Activated CD8-positive, alpha-beta memory T cell treated with anti-CD3 and anti-CD28 coated beads, Interleukin-2, amount 10 ng/mL, durations not matched to agents 7 days and 5 days (primary cell): ENCODE results near the gene MLLT6. TPM values are rescaled to one million over a fixed set of nuclear protein-coding genes. Genes with fewer than 3 reads are reported as not detected.
A peak's percentile ranks its signal among the peaks of the same experiment; 100 is the strongest.

Experiments used
- ATAC-seq: fragments of 150-1000 bp; cut with Tn5 transposase; one replicate; pipeline ENCODE4 v1.10.0; 2021; ENCODE audit warnings: moderate library complexity
- CTCF ChIA-PET: fragments of 350-600 bp; sonication (Branson Sonifier 250); formaldehyde crosslinking; loops from one replicate; lab custom pipeline; 2021; ENCODE audit warnings: antibody characterized with exemption; lab: Charles Lee
- DNase-seq: peaks from one replicate; pipeline ENCODE4 v3.0.0-alpha.2; 2020
- H3K27ac Mint-ChIP-seq: one replicate; pipeline ENCODE4 v1.8.0; 2021; ENCODE audit warnings: mild to moderate bottlenecking, mixed read lengths
- H3K27me3 Mint-ChIP-seq: one replicate; pipeline ENCODE4 v1.8.0; 2021; ENCODE audit warnings: mixed read lengths
- H3K36me3 Mint-ChIP-seq: one replicate; pipeline ENCODE4 v1.8.0; 2021; ENCODE audit warnings: mild to moderate bottlenecking, mixed read lengths
- H3K4me1 Mint-ChIP-seq: one replicate; pipeline ENCODE4 v1.8.0; 2021; ENCODE audit warnings: mixed read lengths
- H3K4me3 Mint-ChIP-seq: one replicate; pipeline ENCODE4 v1.8.0; 2021; ENCODE audit warnings: mild to moderate bottlenecking, moderate library complexity, mixed read lengths
- H3K9me3 Mint-ChIP-seq: one replicate; pipeline ENCODE4 v1.8.0; 2022; ENCODE audit warnings: low read depth, mixed read lengths
- total RNA-seq, 2 experiments: library from RNA; stranded (reverse); gene quantifications; one replicate each; pipeline ENCODE4 v1.2.3, GENCODE V29; 2021

MLLT6 gene
- total RNA-seq, 2 experiments from 2014 or later: 223 to 247 TPM

DNA sequence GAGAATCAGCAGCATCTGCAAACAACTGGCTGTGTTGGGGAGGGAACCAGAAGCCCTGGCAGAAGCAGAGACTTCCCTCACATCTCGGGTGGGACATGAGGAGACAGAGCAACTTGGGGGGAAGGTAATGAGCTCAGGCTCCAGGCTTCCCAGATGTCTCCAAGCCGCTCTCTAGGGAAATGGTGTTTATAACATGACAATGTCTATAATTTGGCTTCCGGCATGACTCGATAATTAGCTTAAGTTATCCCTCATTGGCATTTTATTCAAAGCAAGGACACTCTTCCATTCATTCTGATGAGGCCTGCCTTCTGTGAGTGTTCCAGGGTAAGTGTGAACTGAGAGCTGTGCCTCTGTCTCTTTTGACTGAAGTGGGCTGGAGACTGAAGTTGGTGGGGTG is 14.7 kb upstream of the MLLT6 start:
- no peaks in the 10 kb centered on the region for H3K9me3 Mint-ChIP-seq
- no peak for ATAC-seq
- peaks cover 4% of the 10 kb centered on the region for H3K27me3 Mint-ChIP-seq
- H3K4me1 Mint-ChIP-seq: no peaks in the 10 kb centered on the region
- no peak for DNase-seq
- no peaks in the 10 kb centered on the region for H3K36me3 Mint-ChIP-seq
- H3K4me3 Mint-ChIP-seq: no peak overlapping the region
- H3K27ac Mint-ChIP-seq: no peak overlapping the region
- CTCF ChIA-PET: interaction anchor here (1.0 to 8.2 kb wide), 5 partner anchors 11 to 44 kb away, joined by 3 to 36 read pairs (median 5); no protein-coding TSS in a partner anchor

DNA sequence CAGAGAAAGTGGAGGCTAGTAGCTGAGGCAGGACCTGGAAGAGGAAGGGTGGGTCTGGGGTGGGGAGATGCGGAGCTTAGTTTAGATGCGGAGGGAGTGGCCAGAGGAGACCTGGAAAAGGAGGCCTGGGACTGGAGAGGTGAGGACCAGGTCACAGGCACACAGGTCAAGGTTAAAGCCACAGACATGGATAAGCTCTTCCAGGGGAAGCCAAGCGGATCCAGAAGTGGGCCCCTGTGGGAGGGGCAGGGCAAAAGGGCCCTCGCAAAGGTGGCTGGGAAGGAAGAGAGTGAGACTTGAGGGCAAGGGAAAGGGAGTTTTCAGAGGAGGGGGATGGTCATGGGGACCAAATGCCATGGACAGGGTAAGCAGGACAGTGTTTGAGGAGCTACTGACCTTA is 13.9 kb upstream of the MLLT6 start:
- Mint-ChIP-seq H3K36me3 (no peaks in the 10 kb centered on the region), H3K27me3 (no peaks in the 10 kb centered on the region)

GRCh38 chr17:38693700-38694329 is 11.3 kb upstream of the MLLT6 start:
- Mint-ChIP-seq H3K27ac (no peak overlapping the region), H3K4me3 (no peak overlapping the region), H3K36me3 (no peaks in the 10 kb centered on the region), H3K9me3 (no peaks in the 10 kb centered on the region), H3K27me3 (no peaks in the 10 kb centered on the region), H3K4me1 (peaks cover 23% of the 10 kb centered on the region)
- CTCF ChIA-PET: interaction anchor here (0.8 to 8.2 kb wide), 3 partner anchors 17 to 41 kb away, joined by 3 to 36 read pairs (median 6); no protein-coding TSS in a partner anchor
- DNase-seq (no peak), ATAC-seq (no peak)

More for the DNA sequence above, 13.9 kb upstream of the MLLT6 start:
- no peak overlapping the region for H3K4me3 Mint-ChIP-seq
- ATAC-seq: no peak
- peaks cover 5% of the 10 kb centered on the region for H3K4me1 Mint-ChIP-seq
- H3K27ac Mint-ChIP-seq: no peak overlapping the region
- no peaks in the 10 kb centered on the region for H3K9me3 Mint-ChIP-seq
- no peak for DNase-seq
- CTCF ChIA-PET: interaction anchor here (0.9 to 8.2 kb wide), 5 partner anchors 14 to 43 kb away, joined by 3 to 36 read pairs (median 5); no protein-coding TSS in a partner anchor

- peak overlapping the region; percentile 30 for H3K27ac Mint-ChIP-seq
- DNase-seq (no peak), ATAC-seq (no peak)
- H3K4me3 Mint-ChIP-seq: no peak overlapping the region
- H3K27me3 Mint-ChIP-seq: no peaks in the 10 kb centered on the region
- H3K9me3 Mint-ChIP-seq: no peaks in the 10 kb centered on the region
- H3K4me1 Mint-ChIP-seq: peaks cover 44% of the 10 kb centered on the region
- CTCF ChIA-PET: interaction anchor here (1.0 to 2.8 kb wide), 6 partner anchors 13 to 38 kb away, joined by 3 to 23 read pairs (median 6); partner anchors contain the start of gene CISD3
- H3K36me3 Mint-ChIP-seq: no peaks in the 10 kb centered on the region
Measured at GRCh38 chr17:38697061-38697820, 7.8 kb upstream of the MLLT6 start.

- DNase-seq: no peak
- Mint-ChIP-seq H3K9me3 (no peaks in the 10 kb centered on the region), H3K4me1 (peaks cover 44% of the 10 kb centered on the region), H3K27me3 (no peaks in the 10 kb centered on the region), H3K36me3 (no peaks in the 10 kb centered on the region), H3K4me3 (no peak overlapping the region), H3K27ac (no peak overlapping the region)
- CTCF ChIA-PET: interaction anchor here (0.6 to 2.8 kb wide), 6 partner anchors 10 to 172 kb away, joined by 3 to 23 read pairs (median 4); partner anchors contain the start of gene EPOP
- no peak for ATAC-seq
Measured at GRCh38 chr17:38698760-38699159, 6.3 kb upstream of the MLLT6 start.

- DNase-seq (peak; percentile 84), ATAC-seq (peak; percentile 18)
- CTCF ChIA-PET: interaction anchor here (0.6 to 2.4 kb wide), 8 partner anchors 12 to 90 kb away, joined by 3 to 12 read pairs (median 4); no protein-coding TSS in a partner anchor
- Mint-ChIP-seq H3K36me3 (peaks cover 7% of the 10 kb centered on the region), H3K27ac (peak overlapping the region; percentile 98), H3K4me1 (peaks cover 42% of the 10 kb centered on the region), H3K27me3 (no peaks in the 10 kb centered on the region), H3K4me3 (peak overlapping the region; percentile 71), H3K9me3 (no peaks in the 10 kb centered on the region)
Measured at GRCh38 chr17:38701504-38702165, 3.4 kb upstream of the MLLT6 start.

- CTCF ChIA-PET: interaction anchor here (0.7 to 2.4 kb wide), 7 partner anchors 12 to 35 kb away, joined by 3 to 12 read pairs (median 5); no protein-coding TSS in a partner anchor
- H3K36me3 Mint-ChIP-seq: peaks cover 9% of the 10 kb centered on the region
- peak overlapping the region; percentile 90 for H3K4me3 Mint-ChIP-seq
- H3K9me3 Mint-ChIP-seq: no peaks in the 10 kb centered on the region
- peak; percentile 54 for ATAC-seq
- DNase-seq: peak; percentile 89
- peaks cover 40% of the 10 kb centered on the region for H3K4me1 Mint-ChIP-seq
- H3K27ac Mint-ChIP-seq: peak overlapping the region; percentile 99
- H3K27me3 Mint-ChIP-seq: no peaks in the 10 kb centered on the region
Measured at GRCh38 chr17:38702166-38702915, 2.7 kb upstream of the MLLT6 start.

GRCh38 chr17:38702916-38703741 is 1.9 kb upstream of the MLLT6 start:
- H3K4me1 Mint-ChIP-seq: peaks cover 41% of the 10 kb centered on the region
- peaks cover 17% of the 10 kb centered on the region for H3K36me3 Mint-ChIP-seq
- peak overlapping the region; percentile 90 for H3K4me3 Mint-ChIP-seq
- CTCF ChIA-PET: interaction anchor here (0.7 to 2.4 kb wide), 4 partner anchors 26 to 31 kb away, joined by 3 to 12 read pairs (median 8); no protein-coding TSS in a partner anchor
- H3K9me3 Mint-ChIP-seq: no peaks in the 10 kb centered on the region
- DNase-seq: peak; percentile 61
- H3K27ac Mint-ChIP-seq: peak overlapping the region; percentile 99
- H3K27me3 Mint-ChIP-seq: no peaks in the 10 kb centered on the region
- no peak for ATAC-seq

DNA sequence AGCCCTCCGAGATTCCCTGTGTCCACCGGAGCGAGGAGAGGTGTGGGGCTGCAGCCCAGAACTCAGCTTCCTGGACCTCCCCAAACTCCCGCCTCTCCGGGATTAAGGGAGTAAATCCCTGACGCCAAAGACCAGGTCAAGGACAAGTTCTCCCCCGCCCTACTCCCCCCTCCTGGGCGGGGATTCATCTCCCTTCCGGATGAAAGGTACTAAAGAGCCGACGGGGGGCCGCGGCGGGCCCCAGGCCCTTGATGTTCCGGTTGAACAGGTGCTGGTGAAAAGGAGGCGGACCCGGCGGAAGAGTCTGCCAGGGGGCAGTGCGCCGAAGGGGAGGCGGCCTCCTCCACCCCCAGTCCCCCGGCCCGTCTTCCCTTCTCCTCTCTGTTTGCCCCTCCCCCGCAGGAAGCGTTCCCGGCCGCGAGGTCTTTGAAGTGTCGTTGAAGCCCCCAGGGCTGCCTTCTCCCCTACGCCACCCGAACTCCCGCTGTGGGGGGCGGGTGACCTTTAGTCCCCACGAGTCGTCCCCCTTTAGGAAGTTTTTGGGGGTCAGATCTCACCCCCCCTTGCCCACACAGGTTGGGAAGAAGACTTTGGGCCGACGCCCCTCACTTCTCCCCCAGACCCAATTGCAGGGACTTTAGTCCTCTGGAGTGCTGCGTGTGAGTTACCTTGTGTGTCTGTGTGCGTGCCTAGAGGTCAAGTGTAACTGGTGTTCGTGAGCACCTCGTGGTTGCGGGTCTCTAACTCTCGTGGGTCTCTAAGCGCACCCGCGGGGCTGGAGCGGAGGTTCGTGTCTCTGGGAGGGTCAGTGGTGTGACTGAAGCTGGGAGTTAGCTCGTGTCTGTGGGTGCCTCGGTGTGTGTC is 1.1 kb upstream of the MLLT6 start:
- CTCF ChIA-PET: interaction anchor here (0.8 to 3.8 kb wide), 6 partner anchors 24 to 41 kb away, joined by 3 to 33 read pairs (median 12); partner anchors contain the start of gene CISD3
- Mint-ChIP-seq H3K36me3 (peaks cover 21% of the 10 kb centered on the region), H3K4me1 (peaks cover 43% of the 10 kb centered on the region), H3K27me3 (no peaks in the 10 kb centered on the region), H3K4me3 (peak overlapping the region; percentile 90), H3K9me3 (no peaks in the 10 kb centered on the region), H3K27ac (peak overlapping the region; percentile 99)
- DNase-seq (peak; percentile 88), ATAC-seq (peak; percentile 26)

DNA sequence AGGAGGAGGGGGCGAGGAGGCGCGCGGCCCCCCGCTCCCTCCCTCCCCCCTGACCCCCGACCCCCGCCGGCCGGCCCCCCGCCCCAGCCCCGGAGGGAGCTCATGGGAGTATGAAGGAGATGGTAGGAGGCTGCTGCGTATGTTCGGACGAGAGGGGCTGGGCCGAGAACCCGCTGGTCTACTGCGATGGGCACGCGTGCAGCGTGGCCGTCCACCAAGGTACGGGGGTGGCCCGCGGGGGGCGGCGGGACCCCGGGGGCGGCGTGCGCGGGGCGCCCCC is 390 bp downstream of the MLLT6 start:
- Mint-ChIP-seq H3K27me3 (no peaks in the 10 kb centered on the region), H3K9me3 (no peaks in the 10 kb centered on the region), H3K4me3 (peak overlapping the region; percentile 90), H3K4me1 (peaks cover 47% of the 10 kb centered on the region), H3K27ac (peak overlapping the region; percentile 58), H3K36me3 (peaks cover 29% of the 10 kb centered on the region)
- ATAC-seq: no peak
- CTCF ChIA-PET: interaction anchor here (1.4 to 3.8 kb wide), 4 partner anchors 23 to 29 kb away, joined by 7 to 33 read pairs (median 23); partner anchors contain the start of gene CISD3
- DNase-seq: no peak
